GM12872 (cell line): ENCODE data around the gene NXN.

Experiments
- TF ChIP-seq, protein P1 (sequence below): IDR thresholded peaks from 3 replicates; pipeline ENCODE4 v1.5.1; 2011; ENCODE audit warnings: low read depth, mild to moderate bottlenecking, low read length, moderate library complexity; ENCODE audit not compliant: insufficient read depth

NXN gene

GRCh38 chr17:887551-888209, 91.9 kb downstream of the NXN start:
- TF ChIP-seq, protein P1, sequence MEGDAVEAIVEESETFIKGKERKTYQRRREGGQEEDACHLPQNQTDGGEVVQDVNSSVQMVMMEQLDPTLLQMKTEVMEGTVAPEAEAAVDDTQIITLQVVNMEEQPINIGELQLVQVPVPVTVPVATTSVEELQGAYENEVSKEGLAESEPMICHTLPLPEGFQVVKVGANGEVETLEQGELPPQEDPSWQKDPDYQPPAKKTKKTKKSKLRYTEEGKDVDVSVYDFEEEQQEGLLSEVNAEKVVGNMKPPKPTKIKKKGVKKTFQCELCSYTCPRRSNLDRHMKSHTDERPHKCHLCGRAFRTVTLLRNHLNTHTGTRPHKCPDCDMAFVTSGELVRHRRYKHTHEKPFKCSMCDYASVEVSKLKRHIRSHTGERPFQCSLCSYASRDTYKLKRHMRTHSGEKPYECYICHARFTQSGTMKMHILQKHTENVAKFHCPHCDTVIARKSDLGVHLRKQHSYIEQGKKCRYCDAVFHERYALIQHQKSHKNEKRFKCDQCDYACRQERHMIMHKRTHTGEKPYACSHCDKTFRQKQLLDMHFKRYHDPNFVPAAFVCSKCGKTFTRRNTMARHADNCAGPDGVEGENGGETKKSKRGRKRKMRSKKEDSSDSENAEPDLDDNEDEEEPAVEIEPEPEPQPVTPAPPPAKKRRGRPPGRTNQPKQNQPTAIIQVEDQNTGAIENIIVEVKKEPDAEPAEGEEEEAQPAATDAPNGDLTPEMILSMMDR: no peak

DNA sequence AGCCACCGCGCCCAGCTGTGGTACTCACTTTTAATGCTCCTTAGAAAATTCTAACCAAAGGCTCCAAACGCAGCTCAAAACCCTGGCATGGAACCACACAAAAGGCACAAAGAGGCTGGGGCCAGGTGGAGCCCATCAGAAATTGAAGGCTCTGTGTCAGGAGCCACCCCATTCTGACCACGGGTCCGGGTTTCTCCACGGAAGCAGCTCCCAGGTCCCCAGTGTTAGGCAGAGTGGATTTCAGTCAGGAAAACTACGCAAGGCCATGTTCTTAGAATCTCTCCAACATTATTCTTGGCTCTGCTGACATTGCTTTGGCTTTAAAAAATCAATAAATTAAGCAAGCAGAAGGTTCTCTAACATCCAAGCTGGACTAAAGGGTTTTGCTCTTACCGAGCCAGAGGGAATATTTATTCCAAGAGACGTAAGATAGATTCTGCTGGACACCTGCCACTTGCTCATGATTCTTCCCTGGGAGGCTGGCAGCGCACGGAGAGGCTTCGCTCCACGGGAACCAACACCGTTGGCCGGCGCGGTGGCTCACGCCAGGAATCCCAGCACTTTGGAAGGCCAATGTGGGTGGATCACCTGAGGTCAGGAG, 93.5 kb downstream of the NXN start:
- TF ChIP-seq, protein P1: no peak

DNA sequence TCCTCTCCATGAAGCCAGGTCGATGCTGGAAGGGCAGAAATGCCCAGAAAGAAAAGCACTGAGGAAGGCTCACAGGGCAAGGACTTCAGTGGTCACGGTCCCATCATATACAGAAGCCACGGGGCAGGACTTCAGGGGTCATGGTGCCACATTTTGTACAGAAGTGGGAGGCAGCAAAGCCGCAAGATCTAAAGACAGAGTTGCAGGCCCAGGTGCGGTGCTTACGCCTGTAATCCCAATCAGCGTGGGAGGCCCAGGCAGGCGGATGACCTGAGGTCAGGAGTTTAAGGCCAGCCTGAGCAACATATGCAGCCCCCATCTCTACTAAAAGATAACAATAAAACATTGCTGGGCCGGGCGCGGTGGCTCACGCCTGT, 96.0 kb downstream of the NXN start:
- TF ChIP-seq, protein P1: no peak

DNA sequence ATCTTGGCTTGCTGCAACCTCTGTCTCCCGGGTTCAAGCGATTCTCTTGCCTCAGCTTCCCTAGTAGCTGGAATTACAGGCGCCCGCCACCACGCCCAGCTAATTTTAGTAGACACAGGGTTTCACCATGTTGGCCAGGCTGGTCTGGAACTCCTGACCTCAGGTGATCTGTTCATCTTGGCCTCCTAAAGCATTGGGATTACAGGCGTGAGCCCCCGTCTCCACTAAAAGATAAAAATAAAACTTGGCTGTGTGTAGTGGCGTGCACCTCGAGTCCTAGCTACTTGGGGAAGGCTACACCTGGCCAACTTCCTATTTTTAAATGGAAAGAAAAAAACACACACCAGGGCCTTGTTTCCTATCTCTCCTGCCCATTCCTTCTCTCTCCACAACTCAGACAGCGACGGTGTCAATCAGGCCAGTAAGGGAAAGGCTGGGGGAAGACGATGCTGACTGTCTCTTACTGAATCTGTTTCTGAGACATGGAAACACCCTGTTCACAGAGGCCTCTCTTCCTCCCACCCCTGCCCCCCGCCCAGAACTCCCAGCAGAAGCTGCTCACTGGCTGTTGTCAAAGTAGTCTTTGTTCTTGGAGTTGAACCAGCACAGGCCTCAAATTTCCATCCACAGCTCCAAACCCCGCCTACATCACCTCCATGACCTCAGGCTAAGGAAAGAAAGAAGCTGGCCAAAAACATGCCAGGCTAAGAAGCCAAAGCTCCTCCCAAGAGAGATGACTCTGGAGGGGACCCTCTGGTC, 96.6 kb downstream of the NXN start:
- TF ChIP-seq, protein P1: no peak

DNA sequence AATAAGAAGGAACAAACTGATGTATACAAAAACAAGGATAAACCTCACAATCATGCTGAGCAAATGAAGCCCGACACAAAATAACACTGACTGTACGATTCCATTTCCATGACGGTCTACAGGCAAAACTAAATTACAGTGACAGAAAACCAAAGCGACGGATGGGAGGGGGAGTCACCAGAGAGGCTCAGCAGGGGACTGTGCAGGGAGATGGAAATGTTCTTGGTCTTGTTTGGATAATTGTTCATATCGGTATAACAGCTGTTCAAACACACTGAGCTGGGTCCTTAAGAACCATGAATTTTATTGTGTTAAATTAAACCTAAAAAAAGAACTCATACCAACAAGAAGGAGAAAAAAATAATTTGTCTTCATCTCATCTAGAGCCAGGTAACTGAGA, 97.8 kb downstream of the NXN start:
- TF ChIP-seq, protein P1: no peak

DNA sequence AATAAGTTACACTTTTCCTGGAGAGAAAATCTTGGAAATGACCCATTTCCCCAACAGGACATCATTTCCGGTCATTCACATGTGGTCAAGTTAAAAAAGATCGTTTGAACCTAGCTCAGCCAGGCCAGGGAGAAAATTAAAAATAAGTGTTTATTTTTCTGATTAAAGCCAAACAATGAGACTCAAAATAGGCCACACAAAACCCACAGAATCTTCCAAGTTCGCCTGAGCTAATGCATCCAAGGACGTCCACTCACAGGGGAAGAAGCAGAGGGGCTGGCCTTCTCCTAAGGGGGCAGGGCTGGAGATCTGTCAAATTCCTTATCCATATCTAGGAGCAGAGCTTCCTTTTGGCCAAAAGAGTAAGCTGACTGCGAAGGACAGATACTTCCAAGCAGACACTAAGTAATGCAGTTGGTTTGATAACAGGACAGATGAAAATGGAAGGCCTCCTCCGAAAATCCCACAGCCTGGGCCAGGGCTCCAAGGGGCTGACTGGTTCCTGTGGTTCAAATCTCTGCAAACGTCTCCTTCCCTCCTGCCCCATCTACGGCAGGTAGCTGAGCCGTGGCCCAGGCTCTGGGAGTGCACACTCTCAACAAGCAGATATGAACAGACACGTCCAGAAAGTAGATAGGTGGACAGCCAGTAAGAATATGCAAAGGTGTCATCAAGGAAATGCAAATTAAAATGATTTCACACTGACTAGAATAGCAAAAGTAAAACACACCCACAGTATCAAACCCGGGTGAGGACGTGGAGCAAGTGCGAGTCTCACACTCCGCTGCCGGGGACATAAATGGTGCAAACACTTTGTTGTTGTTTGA, 98.9 kb downstream of the NXN start:
- TF ChIP-seq, protein P1: no peak
